HepG2 (cell line): Measurements from ENCODE around the gene MYLK2. TPM values are rescaled to one million over a fixed set of nuclear protein-coding genes. Genes with fewer than 3 reads are reported as not detected.

ENCODE experiments used
- BCL3 ChIP-seq: sonication (generic); formaldehyde crosslinking; IDR thresholded peaks from 2 replicates; pipeline ENCODE4 v1.5.1; 2020; ENCODE audit warnings: mild to moderate bottlenecking, missing genetic modification reagents, moderate library complexity
- CAMTA2 ChIP-seq: sonication (generic); formaldehyde crosslinking; IDR thresholded peaks from 2 replicates; pipeline ENCODE4 v1.4.0; 2020; ENCODE audit warnings: mild to moderate bottlenecking, missing genetic modification reagents, borderline replicate concordance
- DPF2 ChIP-seq: sonication (generic); formaldehyde crosslinking; IDR thresholded peaks from 2 replicates; pipeline ENCODE4 v1.4.0; 2020; ENCODE audit warnings: mild to moderate bottlenecking, low read depth, missing genetic modification reagents, borderline replicate concordance
- HIVEP1 ChIP-seq: sonication (generic); formaldehyde crosslinking; IDR thresholded peaks from 2 replicates; pipeline ENCODE4 v1.4.0; 2020; ENCODE audit warnings: mild to moderate bottlenecking, missing genetic modification reagents
- HNF4G ChIP-seq, 2 experiments: sonication (generic) in 1 of 2; formaldehyde crosslinking in 1 of 2; IDR thresholded peaks; 2 replicates each; pipeline versions ENCODE4 v1.4.0 to v1.6.1; 2011 to 2020; ENCODE audit warnings: borderline replicate concordance in 2 of 2, low read depth in 2 of 2, mild to moderate bottlenecking in 2 of 2, low read length in 1 of 2, missing genetic modification reagents in 1 of 2, moderate library complexity in 1 of 2
- HNRNPUL1 ChIP-seq: fragments of 200-400 bp; formaldehyde crosslinking; IDR thresholded peaks from 2 replicates; pipeline ENCODE4 v1.6.1; 2017; ENCODE audit warnings: low read depth, mild to moderate bottlenecking, low read length, moderate library complexity
- KDM6A ChIP-seq: IDR thresholded peaks from 2 replicates; pipeline ENCODE4 v1.6.1; 2016; ENCODE audit warnings: low read depth
- MTERF4 ChIP-seq: sonication (generic); formaldehyde crosslinking; IDR thresholded peaks from 2 replicates; pipeline ENCODE4 v1.8.0; 2023; ENCODE audit warnings: mild to moderate bottlenecking, missing genetic modification reagents
- MTF1 ChIP-seq: sonication (generic); formaldehyde crosslinking; IDR thresholded peaks from 2 replicates; pipeline ENCODE4 v1.5.0; 2020; ENCODE audit warnings: missing genetic modification reagents
- NFIC ChIP-seq: IDR thresholded peaks from 2 replicates; pipeline ENCODE4 v1.6.1; 2012; ENCODE audit warnings: mild to moderate bottlenecking, low read length, inconsistent platforms
- ONECUT2 ChIP-seq: sonication (generic); formaldehyde crosslinking; IDR thresholded peaks from 2 replicates; pipeline ENCODE4 v1.4.0; 2020; ENCODE audit warnings: missing genetic modification reagents
- RCOR2 ChIP-seq: IDR thresholded peaks from 2 replicates; pipeline ENCODE4 v1.6.1; 2016; ENCODE audit warnings: missing biosample characterization, missing genetic modification reagents
- SAFB2 ChIP-seq: sonication (generic); formaldehyde crosslinking; IDR thresholded peaks from 2 replicates; pipeline ENCODE4 v1.5.1; 2020; ENCODE audit warnings: missing genetic modification reagents, low read depth, mild to moderate bottlenecking, borderline replicate concordance
- SAP130 ChIP-seq: IDR thresholded peaks from 2 replicates; pipeline ENCODE4 v1.6.1; 2016; ENCODE audit warnings: low read depth
- SP5 ChIP-seq: IDR thresholded peaks from 2 replicates; pipeline ENCODE4 v1.6.1; 2016; ENCODE audit warnings: low read depth, borderline replicate concordance
- SPEN ChIP-seq: sonication (generic); formaldehyde crosslinking; IDR thresholded peaks from 2 replicates; pipeline ENCODE4 v1.5.1; 2020; ENCODE audit warnings: low read depth, mild to moderate bottlenecking, missing genetic modification reagents
- STAG1 ChIP-seq: sonication (generic); formaldehyde crosslinking; IDR thresholded peaks from 2 replicates; pipeline ENCODE4 v1.4.0; 2020; ENCODE audit warnings: missing genetic modification reagents
- TERF1 ChIP-seq: sonication (generic); formaldehyde crosslinking; IDR thresholded peaks from 2 replicates; pipeline ENCODE4 v1.8.0; 2022; ENCODE audit warnings: mild to moderate bottlenecking, missing genetic modification reagents, moderate library complexity
- ZBTB25 ChIP-seq: IDR thresholded peaks from 2 replicates; pipeline ENCODE4 v1.6.1; 2018; ENCODE audit warnings: missing genetic modification reagents
- ZNF235 ChIP-seq: sonication (generic); formaldehyde crosslinking; IDR thresholded peaks from 2 replicates; pipeline ENCODE4 v1.8.1; 2023; ENCODE audit warnings: mild to moderate bottlenecking, missing genetic modification reagents, borderline replicate concordance
- ZNF543 ChIP-seq: sonication (generic); formaldehyde crosslinking; IDR thresholded peaks from 2 replicates; pipeline ENCODE4 v1.4.0; 2020; ENCODE audit warnings: mild to moderate bottlenecking, missing genetic modification reagents
- ZNF672 ChIP-seq: sonication (generic); formaldehyde crosslinking; IDR thresholded peaks from 2 replicates; pipeline ENCODE4 v1.8.1; 2022; ENCODE audit warnings: missing genetic modification reagents
- ZNF7 ChIP-seq: IDR thresholded peaks from 2 replicates; pipeline ENCODE4 v1.6.1; 2016; ENCODE audit warnings: missing biosample characterization, missing genetic modification reagents
- ZNF724P ChIP-seq: sonication (generic); formaldehyde crosslinking; IDR thresholded peaks from 2 replicates; pipeline ENCODE4 v1.8.0; 2022; ENCODE audit warnings: missing genetic modification reagents, borderline replicate concordance
- ZNF790 ChIP-seq: sonication (generic); formaldehyde crosslinking; IDR thresholded peaks from 2 replicates; pipeline ENCODE4 v1.8.0; 2022; ENCODE audit warnings: missing genetic modification reagents, mild to moderate bottlenecking, borderline replicate concordance
- ZNF850 ChIP-seq: sonication (generic); formaldehyde crosslinking; conservative IDR thresholded peaks from 2 replicates; pipeline ENCODE4 v1.9.0; 2021; ENCODE audit warnings: mild to moderate bottlenecking, missing genetic modification reagents
- ZNF883 ChIP-seq: sonication (generic); formaldehyde crosslinking; IDR thresholded peaks from 2 replicates; pipeline ENCODE4 v1.5.1; 2020; ENCODE audit warnings: mild to moderate bottlenecking, missing genetic modification reagents; ENCODE audit errors: not compliant biosample characterization
- polyA plus RNA-seq, 8 experiments: library from polyadenylated mRNA; depleted of rRNA in 3 of 8; stranded (reverse) in 7 of 8; unstranded in 1 of 8; fragments of >200 nt; fragmentation: Illumina TruSeq in 4 of 8; extraction: Trizol in 4 of 8; gene quantifications; 2 replicates each; pipeline versions ENCODE4 v1.2.1 to v1.2.3, GENCODE V29; 2011 to 2016; ENCODE audit warnings: low read depth in 4 of 8, missing spikeins in 1 of 8, mixed read lengths in 1 of 8; ENCODE audit not compliant: insufficient read depth in 1 of 8
- total RNA-seq, 5 experiments: library from RNA; depleted of rRNA; stranded (reverse); fragments of >200 nt; fragmentation: Illumina TruSeq; extraction: Trizol; gene quantifications; 2 replicates each; pipeline ENCODE4 v1.2.3, GENCODE V29; 2016; ENCODE audit warnings: low read depth in 1 of 5

Gene MYLK2
- total and polyA plus RNA-seq, 2 of the 13 experiments (the other 11 are each of a cell fraction or from before 2014, with no cell fraction given), result 0.27 TPM; not detected in 1

- no peak for TF ChIP-seq CAMTA2 (CRISPR knock-in tag)
- no peak for TF ChIP-seq DPF2 (CRISPR knock-in tag)
- no peak for TF ChIP-seq HNRNPUL1
- no peak for TF ChIP-seq BCL3 (CRISPR knock-in tag)
- TF ChIP-seq ZBTB25 (CRISPR knock-in tag), result no peak
- TF ChIP-seq ZNF543 (CRISPR knock-in tag), result no peak
- TF ChIP-seq ONECUT2, result no peak
- no peak for TF ChIP-seq KDM6A
- TF ChIP-seq HNF4G (IDR thresholded peaks at IDR 0.05; ENCODE audit: borderline replicate concordance, low read depth, low read length), result no peak
- TF ChIP-seq HNF4G (CRISPR knock-in tag; IDR thresholded peaks at IDR 0.05; ENCODE audit: borderline replicate concordance, low read depth), result no peak
- peak; percentile 74 for TF ChIP-seq STAG1
- TF ChIP-seq ZNF7 (CRISPR knock-in tag), result no peak
- TF ChIP-seq SAFB2 (CRISPR knock-in tag), result no peak; the same call in 1 of the 2 replicates
- no peak for TF ChIP-seq RCOR2 (CRISPR knock-in tag)
- no peak for TF ChIP-seq SAP130 (CRISPR knock-in tag)
- 0 out of 2 replicates have a peak, but pooled peaks have one; percentile 33 for TF ChIP-seq ZNF235 (CRISPR knock-in tag)
- TF ChIP-seq NFIC, result no peak
- no peak for TF ChIP-seq ZNF790 (CRISPR knock-in tag)
- no peak for TF ChIP-seq ZNF850 (CRISPR knock-in tag)
- TF ChIP-seq ZNF724P (CRISPR knock-in tag), result no peak
- no peak for TF ChIP-seq HIVEP1
- TF ChIP-seq MTF1, result no peak
- no peak for TF ChIP-seq TERF1 (CRISPR knock-in tag)
- TF ChIP-seq SP5 (CRISPR knock-in tag), result no peak
- TF ChIP-seq MTERF4 (CRISPR knock-in tag), result no peak
- no peak for TF ChIP-seq ZNF883 (CRISPR knock-in tag)
- TF ChIP-seq SPEN, result 0 out of 2 replicates have a peak, but pooled peaks have one; percentile 49
- no peak for TF ChIP-seq ZNF672 (CRISPR knock-in tag)
Observed at GRCh38 chr20:31833130-31833930, 14.2 kb downstream of the MYLK2 start (continued).
